ENCODE results near the gene CD33.

Gene CD33

DNA sequence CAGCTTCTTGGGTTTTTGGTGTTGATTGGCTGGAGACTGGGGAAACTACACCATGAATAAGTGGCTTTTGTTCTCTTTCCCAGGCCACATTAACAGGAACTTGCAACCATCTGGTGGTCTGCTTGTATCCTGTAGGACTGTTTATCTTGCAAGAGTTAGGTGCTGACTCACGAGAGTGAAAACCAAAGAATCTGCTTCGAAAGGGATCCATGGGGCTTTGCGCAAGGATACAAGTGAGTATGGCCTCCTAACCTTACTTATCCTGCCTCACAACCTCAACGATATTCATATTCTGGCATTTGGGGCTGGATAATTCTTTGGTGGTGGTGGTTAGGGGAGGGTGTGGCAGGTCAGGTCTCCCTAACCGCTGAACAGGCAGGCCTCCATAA lies 21.3 kb downstream of the CD33 start:
- TF ChIP-seq, protein P1, sequence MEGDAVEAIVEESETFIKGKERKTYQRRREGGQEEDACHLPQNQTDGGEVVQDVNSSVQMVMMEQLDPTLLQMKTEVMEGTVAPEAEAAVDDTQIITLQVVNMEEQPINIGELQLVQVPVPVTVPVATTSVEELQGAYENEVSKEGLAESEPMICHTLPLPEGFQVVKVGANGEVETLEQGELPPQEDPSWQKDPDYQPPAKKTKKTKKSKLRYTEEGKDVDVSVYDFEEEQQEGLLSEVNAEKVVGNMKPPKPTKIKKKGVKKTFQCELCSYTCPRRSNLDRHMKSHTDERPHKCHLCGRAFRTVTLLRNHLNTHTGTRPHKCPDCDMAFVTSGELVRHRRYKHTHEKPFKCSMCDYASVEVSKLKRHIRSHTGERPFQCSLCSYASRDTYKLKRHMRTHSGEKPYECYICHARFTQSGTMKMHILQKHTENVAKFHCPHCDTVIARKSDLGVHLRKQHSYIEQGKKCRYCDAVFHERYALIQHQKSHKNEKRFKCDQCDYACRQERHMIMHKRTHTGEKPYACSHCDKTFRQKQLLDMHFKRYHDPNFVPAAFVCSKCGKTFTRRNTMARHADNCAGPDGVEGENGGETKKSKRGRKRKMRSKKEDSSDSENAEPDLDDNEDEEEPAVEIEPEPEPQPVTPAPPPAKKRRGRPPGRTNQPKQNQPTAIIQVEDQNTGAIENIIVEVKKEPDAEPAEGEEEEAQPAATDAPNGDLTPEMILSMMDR (IDR thresholded peaks at IDR 0.05; ENCODE audit: control insufficient read depth, insufficient read depth, low read depth, low read length, missing control alignments), result no peak
- no peak for DNase-seq (ENCODE audit: low read depth)
- no peak overlapping the region for H3K4me3 ChIP-seq (ENCODE audit: control insufficient read depth, low read depth, low read length)

DNA sequence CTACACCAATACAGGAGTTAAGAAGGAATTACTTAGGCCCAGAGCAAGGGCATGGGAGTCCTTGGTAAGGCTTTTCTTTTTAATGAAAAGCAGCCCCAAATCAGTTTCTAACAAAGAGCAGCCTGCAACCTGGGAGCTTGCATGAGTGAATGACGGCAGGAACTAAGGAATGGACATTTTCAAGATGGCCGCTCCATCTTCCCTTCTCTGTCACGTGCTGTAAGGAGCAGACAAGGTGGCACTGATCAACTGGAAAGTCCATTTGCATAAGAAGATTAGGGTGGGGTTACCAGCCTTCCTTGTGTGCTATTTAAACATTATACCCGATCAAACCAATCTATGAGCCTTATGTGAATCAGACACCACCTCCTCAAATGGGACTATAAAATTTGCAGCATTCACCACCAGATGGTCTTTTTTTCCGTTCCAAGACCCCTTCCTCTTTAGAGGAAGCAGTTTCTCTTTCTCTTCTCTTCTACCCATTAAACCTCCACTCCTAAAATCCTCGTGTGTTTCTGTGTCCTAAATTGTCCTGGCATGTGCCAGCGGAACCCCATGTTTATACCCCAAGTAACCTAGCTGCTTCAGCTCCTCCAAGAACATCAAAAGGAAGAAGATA lies 23.2 kb downstream of the CD33 start:
- TF ChIP-seq, protein P1 (IDR thresholded peaks at IDR 0.05; ENCODE audit: control insufficient read depth, insufficient read depth, low read depth, low read length, missing control alignments), result no peak
- no peak overlapping the region for H3K4me3 ChIP-seq (ENCODE audit: control insufficient read depth, low read depth, low read length)
- DNase-seq (ENCODE audit: low read depth), result no peak

DNA sequence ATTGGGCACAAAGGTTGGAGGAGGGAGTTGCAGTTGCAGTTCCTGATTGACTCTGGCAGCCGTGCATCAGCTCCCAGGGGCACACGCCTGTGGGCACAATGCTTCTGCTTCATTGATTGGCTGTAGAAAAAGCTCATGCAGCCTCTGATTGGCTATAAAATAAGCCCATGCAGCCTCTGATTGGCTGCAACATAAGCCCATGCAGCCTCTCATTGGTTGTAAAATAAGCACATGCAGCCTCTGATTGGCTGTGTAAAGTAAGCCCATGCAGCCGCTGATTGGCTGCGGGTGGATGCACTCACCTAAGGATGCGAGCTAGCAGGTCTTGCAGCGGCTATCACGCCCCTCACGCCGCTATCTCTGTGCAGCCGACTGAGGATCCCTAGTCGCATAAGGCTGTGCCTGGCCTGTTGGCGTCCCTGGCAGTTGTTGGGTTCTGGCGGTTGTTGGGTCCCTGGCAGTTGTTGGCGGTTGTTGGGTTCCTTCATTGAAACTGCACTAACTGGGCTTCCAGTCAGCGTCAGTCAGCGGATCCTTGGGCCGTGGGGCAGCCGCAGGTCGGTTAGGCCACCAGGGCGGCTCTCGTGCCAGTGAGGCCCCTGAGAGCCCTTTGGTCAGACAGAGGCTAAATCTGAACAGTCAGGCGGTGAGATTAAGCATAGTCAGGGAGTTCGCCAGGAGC lies 26.0 kb downstream of the CD33 start, which contains the start of gene SIGLECL1:
TSS of gene SIGLECL1 (plus strand) at position 295 of the 682 bp plus-strand sequence. CDS start 12,993 bp downstream, outside the sequence.
- TF ChIP-seq, protein P1 (IDR thresholded peaks at IDR 0.05; ENCODE audit: control insufficient read depth, insufficient read depth, low read depth, low read length, missing control alignments), result no peak
- no peak for DNase-seq (ENCODE audit: low read depth)
- H3K4me3 ChIP-seq (ENCODE audit: control insufficient read depth, low read depth, low read length), result no peak within 1 kb of the TSS

DNA sequence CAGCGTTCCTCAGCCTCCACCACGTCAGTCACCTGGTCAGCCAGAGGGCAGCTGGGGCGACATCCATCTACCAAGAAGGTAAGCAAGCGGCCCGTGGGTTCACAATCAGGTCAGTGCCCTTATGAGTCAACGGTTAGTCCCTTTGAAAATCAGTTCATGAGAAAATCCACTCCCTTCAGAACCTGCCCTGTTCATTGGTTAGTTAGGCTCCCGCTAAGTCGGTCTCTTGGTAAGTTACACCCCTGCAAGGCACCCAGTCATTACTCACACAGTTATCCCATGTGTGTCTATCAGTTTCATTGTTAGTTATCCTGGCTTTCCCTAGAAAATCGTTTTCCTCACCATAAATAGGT lies 26.6 kb downstream of the CD33 start:
- TF ChIP-seq, protein P1 (IDR thresholded peaks at IDR 0.05; ENCODE audit: control insufficient read depth, insufficient read depth, low read depth, low read length, missing control alignments), result no peak
- no peak overlapping the region for H3K4me3 ChIP-seq (ENCODE audit: control insufficient read depth, low read depth, low read length)
- DNase-seq (ENCODE audit: low read depth), result no peak

DNA sequence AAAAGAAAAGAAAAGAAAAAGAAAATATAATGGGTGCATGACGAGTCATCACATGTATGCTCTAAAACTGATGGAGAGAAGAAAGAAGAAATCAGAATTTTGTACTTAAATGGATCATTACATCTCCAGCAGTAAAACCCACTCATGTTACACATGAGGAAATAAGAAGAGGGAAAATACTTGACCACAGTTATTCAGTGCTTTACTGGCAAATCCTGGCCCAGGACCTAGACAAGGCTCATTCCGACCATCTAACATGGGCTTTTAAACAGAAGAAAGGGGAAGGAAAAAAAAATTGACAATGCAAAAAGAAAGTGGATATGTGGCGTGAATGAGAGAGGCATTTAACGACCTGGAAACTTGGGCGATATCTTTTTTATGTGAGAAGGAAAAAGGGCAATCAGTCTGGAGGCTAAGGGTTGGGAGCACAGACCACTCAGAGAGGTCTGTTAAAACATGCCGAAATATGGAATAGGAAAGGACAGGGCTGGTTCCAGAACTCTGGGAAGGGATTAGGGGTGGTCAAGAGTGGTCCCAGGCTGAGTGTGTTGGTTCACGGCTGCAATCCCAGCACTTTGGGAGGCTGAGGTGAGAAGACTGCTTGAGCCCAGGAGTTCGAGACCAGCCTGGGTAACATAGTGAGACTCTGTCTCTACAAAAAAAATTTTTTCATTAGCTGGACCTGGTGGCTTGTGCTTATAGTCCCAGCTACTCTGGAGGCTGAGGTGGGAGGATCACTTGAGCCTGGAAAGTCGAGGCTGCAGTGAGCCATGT lies 27.6 kb downstream of the CD33 start:
- no peak overlapping the region for H3K4me3 ChIP-seq (ENCODE audit: control insufficient read depth, low read depth, low read length)
- TF ChIP-seq, protein P1 (IDR thresholded peaks at IDR 0.05; ENCODE audit: control insufficient read depth, insufficient read depth, low read depth, low read length, missing control alignments), result no peak

DNA sequence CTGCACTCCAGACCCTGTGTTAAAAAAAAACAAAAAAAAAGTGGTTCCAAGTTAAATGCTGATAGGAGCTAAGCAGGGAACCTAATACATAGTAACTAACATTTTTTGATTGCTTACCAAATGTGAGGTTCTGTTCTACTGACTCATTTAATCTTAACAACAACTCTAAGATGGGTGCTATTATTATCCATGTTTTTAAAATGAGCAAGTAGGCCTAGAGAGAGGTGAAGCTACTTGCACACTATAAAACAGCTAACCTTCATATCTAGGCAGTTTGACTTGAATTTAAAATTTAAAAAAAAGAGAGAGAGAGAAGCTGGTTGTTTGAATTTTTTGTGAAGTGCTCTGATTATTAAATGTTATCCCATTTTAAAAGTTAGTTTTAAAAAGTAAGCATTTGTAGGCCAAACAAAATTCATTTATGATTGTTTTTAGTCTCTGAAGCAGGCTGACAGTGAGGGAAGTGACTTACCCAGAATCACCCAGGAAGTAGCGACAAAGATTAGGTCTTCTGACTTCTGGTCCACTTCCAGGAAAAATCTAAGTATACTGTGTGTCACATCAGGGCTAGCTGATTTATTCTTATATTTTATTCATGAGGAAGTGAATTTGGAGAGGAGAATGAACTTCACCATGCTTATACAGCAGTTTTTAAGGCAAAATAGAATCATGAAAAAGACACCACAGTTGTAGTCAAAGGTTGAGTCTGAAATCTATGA lies 28.4 kb downstream of the CD33 start:
- TF ChIP-seq, protein P1 (IDR thresholded peaks at IDR 0.05; ENCODE audit: control insufficient read depth, insufficient read depth, low read depth, low read length, missing control alignments), result no peak
- H3K4me3 ChIP-seq (ENCODE audit: control insufficient read depth, low read depth, low read length), result no peak overlapping the region
- no peak for DNase-seq (ENCODE audit: low read depth)

More for the DNA sequence above, 27.6 kb downstream of the CD33 start:
- DNase-seq (ENCODE audit: low read depth), result no peak

Measured in AG09309 (cell line).